Loucy (cell line): ENCODE measurements around the gene ZNF469.

Experiments used
- H2AFZ ChIP-seq: fragments of 200-600 bp; sonication (generic); 2 replicates; pipeline ENCODE4 v1.6.0; 2016; ENCODE audit warnings: antibody characterized with exemption, mild to moderate bottlenecking, low read length, moderate library complexity
- H3F3A ChIP-seq: fragments of 200-600 bp; 2 replicates; pipeline ENCODE4 v1.6.0; 2016; ENCODE audit warnings: antibody characterized with exemption, low read depth, mild to moderate bottlenecking
- H3K27me3 ChIP-seq: fragments of 200-600 bp; sonication (generic); 2 replicates; pipeline ENCODE4 v1.6.1; 2014; ENCODE audit warnings: low read length, mild to moderate bottlenecking; ENCODE audit not compliant: insufficient read depth, poor library complexity, severe bottlenecking
- H3K36me3 ChIP-seq: fragments of 200-600 bp; sonication (generic); 2 replicates; pipeline ENCODE4 v1.6.1; 2016; ENCODE audit warnings: low read length; ENCODE audit not compliant: insufficient read depth
- H3K4me1 ChIP-seq: fragments of 200-600 bp; sonication (generic); 2 replicates; pipeline ENCODE4 v1.5.1; 2014; ENCODE audit warnings: low read length, mild to moderate bottlenecking; ENCODE audit not compliant: insufficient read depth, poor library complexity, severe bottlenecking
- H3K4me2 ChIP-seq: fragments of 200-600 bp; sonication (generic); 2 replicates; pipeline ENCODE4 v1.6.0; 2014; ENCODE audit warnings: antibody characterized with exemption, low read length, low read depth, mild to moderate bottlenecking; ENCODE audit not compliant: poor library complexity, severe bottlenecking
- H3K4me3 ChIP-seq: fragments of 200-600 bp; sonication (generic); 2 replicates; pipeline ENCODE4 v1.5.1; 2014; ENCODE audit warnings: low read length, mild to moderate bottlenecking, mixed read lengths; ENCODE audit not compliant: poor library complexity, severe bottlenecking
- H3K79me2 ChIP-seq: fragments of 200-600 bp; sonication (generic); 2 replicates; pipeline ENCODE4 v1.6.1; 2014; ENCODE audit warnings: low read length; ENCODE audit not compliant: insufficient read depth
- H3K9ac ChIP-seq: fragments of 200-600 bp; sonication (generic); 2 replicates; pipeline ENCODE4 v1.6.0; 2014; ENCODE audit warnings: mild to moderate bottlenecking, low read depth, low read length, moderate library complexity; ENCODE audit not compliant: poor library complexity, severe bottlenecking
- H3K9me2 ChIP-seq: fragments of 200-600 bp; sonication (generic); replicated peaks from 2 replicates; pipeline ENCODE4 v1.6.1; 2016; ENCODE audit warnings: low read depth, low read length, mixed read lengths
- H3K9me3 ChIP-seq: fragments of 200-600 bp; sonication (generic); 2 replicates; pipeline ENCODE4 v1.6.1; 2014; ENCODE audit warnings: mild to moderate bottlenecking, antibody characterized with exemption, low read length, low read depth; ENCODE audit not compliant: insufficient read depth
- H4K20me1 ChIP-seq: fragments of 200-600 bp; sonication (generic); 2 replicates; pipeline ENCODE4 v1.6.0; 2014; ENCODE audit warnings: antibody characterized with exemption, low read length, mild to moderate bottlenecking; ENCODE audit not compliant: insufficient read depth, poor library complexity, severe bottlenecking
- EZH2phosphoT487 ChIP-seq: fragments of 200-600 bp; IDR thresholded peaks from 2 replicates; pipeline ENCODE4 v1.6.1; 2018; ENCODE audit warnings: antibody characterized with exemption, mild to moderate bottlenecking, moderate library complexity, borderline replicate concordance
- TF ChIP-seq, protein P1 (sequence below): fragments of 200-600 bp; sonication (generic); conservative IDR thresholded peaks from 2 replicates; pipeline ENCODE4 v1.5.1; 2014; ENCODE audit warnings: mild to moderate bottlenecking, antibody characterized with exemption, low read length

The ZNF469 gene

DNA sequence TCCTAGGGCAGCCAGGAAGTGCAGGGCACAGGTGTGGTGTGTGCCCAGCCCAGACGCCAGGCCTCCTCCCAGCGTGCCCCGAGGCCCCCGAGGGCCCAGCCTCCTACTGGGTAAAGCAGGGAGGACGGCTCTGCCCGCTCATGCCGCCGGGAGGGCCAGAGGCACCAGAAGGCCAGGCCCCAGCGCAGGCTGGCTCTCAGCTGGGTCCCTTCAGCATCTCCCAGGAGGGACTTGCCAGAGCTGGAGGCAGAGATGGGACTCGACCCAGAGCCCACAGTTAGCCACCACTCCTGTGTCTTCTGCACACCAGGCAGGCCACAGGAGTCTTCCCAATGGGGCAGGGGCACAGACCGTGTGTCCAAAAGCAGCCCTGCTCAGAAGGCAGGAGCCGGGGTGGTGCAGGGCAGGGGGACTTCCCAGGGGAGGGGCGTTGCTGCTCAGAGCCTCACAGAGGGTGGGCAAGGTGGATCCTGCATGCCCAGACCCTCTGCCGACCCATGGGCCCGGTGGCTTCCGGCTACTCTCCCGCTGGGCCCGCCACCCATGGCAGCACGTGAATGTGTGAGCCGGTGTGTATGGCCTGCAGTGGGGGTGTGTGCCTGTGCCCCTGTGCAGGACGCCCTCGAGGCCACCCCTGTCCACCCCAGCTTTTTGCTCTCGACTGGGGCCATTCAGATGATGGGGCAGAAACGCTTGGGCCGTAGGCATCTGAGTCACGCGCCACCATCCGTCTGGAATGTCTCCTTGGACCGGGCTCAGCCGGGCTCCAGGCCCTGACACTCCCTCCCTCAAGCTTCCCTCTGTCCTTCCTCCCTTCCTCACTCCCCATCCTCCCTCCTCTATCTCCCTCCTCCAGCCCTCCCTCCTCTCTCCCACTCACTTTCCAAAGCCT is 5.7 kb upstream of the ZNF469 start:
- Histone ChIP-seq H3K9ac (no peak overlapping the region), H2AFZ (no peak overlapping the region), H4K20me1 (no peaks in the 10 kb centered on the region), H3K4me3 (no peak overlapping the region), H3K9me3 (no peaks in the 10 kb centered on the region), H3K27me3 (no peaks in the 10 kb centered on the region), H3K79me2 (no peaks in the 10 kb centered on the region), H3F3A (no peaks in the 10 kb centered on the region), H3K4me2 (no peak overlapping the region), H3K36me3 (no peaks in the 10 kb centered on the region), H3K4me1 (no peaks in the 10 kb centered on the region), H3K9me2 (no peaks in the 10 kb centered on the region)
- TF ChIP-seq, protein P1, sequence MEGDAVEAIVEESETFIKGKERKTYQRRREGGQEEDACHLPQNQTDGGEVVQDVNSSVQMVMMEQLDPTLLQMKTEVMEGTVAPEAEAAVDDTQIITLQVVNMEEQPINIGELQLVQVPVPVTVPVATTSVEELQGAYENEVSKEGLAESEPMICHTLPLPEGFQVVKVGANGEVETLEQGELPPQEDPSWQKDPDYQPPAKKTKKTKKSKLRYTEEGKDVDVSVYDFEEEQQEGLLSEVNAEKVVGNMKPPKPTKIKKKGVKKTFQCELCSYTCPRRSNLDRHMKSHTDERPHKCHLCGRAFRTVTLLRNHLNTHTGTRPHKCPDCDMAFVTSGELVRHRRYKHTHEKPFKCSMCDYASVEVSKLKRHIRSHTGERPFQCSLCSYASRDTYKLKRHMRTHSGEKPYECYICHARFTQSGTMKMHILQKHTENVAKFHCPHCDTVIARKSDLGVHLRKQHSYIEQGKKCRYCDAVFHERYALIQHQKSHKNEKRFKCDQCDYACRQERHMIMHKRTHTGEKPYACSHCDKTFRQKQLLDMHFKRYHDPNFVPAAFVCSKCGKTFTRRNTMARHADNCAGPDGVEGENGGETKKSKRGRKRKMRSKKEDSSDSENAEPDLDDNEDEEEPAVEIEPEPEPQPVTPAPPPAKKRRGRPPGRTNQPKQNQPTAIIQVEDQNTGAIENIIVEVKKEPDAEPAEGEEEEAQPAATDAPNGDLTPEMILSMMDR = no peak
- TF ChIP-seq EZH2phosphoT487 = no peak

DNA sequence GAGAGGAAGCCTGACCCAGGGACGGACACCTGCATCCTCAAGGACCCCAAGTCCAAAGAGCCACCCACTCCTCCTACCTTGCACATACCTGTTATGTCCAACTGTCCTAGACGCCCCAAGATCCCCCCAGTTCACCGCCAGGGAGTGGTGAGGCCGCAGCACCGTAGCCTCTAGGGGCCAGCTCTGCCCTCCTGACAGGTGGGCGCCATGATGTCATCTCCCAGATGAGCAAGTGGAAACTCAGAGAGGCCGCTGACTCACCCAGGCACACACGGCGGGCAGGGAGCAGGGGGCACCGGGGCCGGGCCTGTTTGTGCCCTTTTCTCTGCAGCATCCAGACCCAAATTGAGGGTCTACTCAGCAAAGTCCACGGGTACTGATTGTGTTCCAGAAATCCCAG is 4.8 kb upstream of the ZNF469 start:
- Histone ChIP-seq H2AFZ (no peak overlapping the region), H3K4me2 (no peak overlapping the region), H3K9ac (no peak overlapping the region), H3K36me3 (no peaks in the 10 kb centered on the region), H3K27me3 (no peaks in the 10 kb centered on the region), H3K4me3 (no peak overlapping the region), H4K20me1 (no peaks in the 10 kb centered on the region), H3K79me2 (no peaks in the 10 kb centered on the region), H3F3A (no peaks in the 10 kb centered on the region), H3K9me2 (no peaks in the 10 kb centered on the region), H3K9me3 (no peaks in the 10 kb centered on the region), H3K4me1 (no peaks in the 10 kb centered on the region)
- TF ChIP-seq EZH2phosphoT487 = no peak
- TF ChIP-seq, protein P1 = no peak

DNA sequence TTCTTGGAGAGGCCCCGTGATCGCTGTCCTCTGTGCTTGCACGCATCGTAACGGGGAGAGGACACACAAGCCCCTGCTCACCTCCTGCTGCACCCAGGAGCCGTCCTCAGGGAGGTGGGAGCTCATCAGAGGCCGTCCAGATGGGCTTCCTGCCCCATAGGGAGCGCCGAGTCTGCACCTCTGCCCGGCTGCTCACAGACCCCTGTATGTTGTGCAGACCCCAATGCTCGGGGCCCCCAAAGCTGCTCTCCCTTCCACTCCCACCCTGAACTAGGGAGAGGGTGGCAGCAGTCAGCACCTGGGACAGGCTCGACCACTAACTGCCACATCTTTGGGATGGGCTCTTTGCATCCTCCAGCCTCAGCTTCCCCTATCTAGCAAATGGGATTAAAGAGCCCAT is 4.4 kb upstream of the ZNF469 start:
- H3K79me2 ChIP-seq = no peaks in the 10 kb centered on the region
- H3F3A ChIP-seq = no peaks in the 10 kb centered on the region
- H3K9me3 ChIP-seq = no peaks in the 10 kb centered on the region
- no peak overlapping the region for H2AFZ ChIP-seq
- H3K27me3 ChIP-seq = no peaks in the 10 kb centered on the region
- H3K9me2 ChIP-seq = no peaks in the 10 kb centered on the region
- no peaks in the 10 kb centered on the region for H4K20me1 ChIP-seq
- H3K36me3 ChIP-seq = no peaks in the 10 kb centered on the region
- no peaks in the 10 kb centered on the region for H3K4me1 ChIP-seq
- no peak overlapping the region for H3K9ac ChIP-seq
- TF ChIP-seq, protein P1 = no peak
- no peak for TF ChIP-seq EZH2phosphoT487
- H3K4me2 ChIP-seq = no peak overlapping the region
- no peak overlapping the region for H3K4me3 ChIP-seq
